GM21576 (cell line): ENCODE data around the gene CAMK2N1.

Experiments
- ATAC-seq: cut with Tn5 transposase; IDR thresholded peaks from one replicate; pipeline ENCODE4 v1.9.1; 2021; ENCODE audit warnings: mild to moderate bottlenecking, moderate library complexity; ENCODE audit not compliant: unreplicated experiment

CAMK2N1 gene

GRCh38 chr1:20446796-20447195 lies 39.2 kb downstream of the CAMK2N1 start:
- ATAC-seq, result no peak

- no peak for ATAC-seq
Measured at GRCh38 chr1:20445956-20446355, 40.1 kb downstream of the CAMK2N1 start.

- ATAC-seq, result no peak
Measured at GRCh38 chr1:20443703-20444586, 42.1 kb downstream of the CAMK2N1 start.

- ATAC-seq, result no peak
Measured at GRCh38 chr1:20442920-20443625, 42.9 kb downstream of the CAMK2N1 start.

GRCh38 chr1:20440785-20441200 lies 45.2 kb downstream of the CAMK2N1 start:
- no peak for ATAC-seq

GRCh38 chr1:20439282-20439681 lies 46.7 kb downstream of the CAMK2N1 start:
- no peak for ATAC-seq

- ATAC-seq, result no peak
Measured at GRCh38 chr1:20437640-20438039, 48.4 kb downstream of the CAMK2N1 start.

GRCh38 chr1:20432891-20433290 lies 53.1 kb downstream of the CAMK2N1 start:
- no peak for ATAC-seq
